Lower leg skin (tissue), 3 donors: Measurements from ENCODE around the gene RPP30.

ENCODE experiments used
- POLR2A ChIP-seq, 2 donors: fragments of 450-650 bp; IDR thresholded peaks; one replicate each; pipeline ENCODE4 v1.6.1; 2016 to 2017; ENCODE audit warnings: antibody characterized with exemption in 2 of 2, mild to moderate bottlenecking in 1 of 2, moderate library complexity in 1 of 2
- TF ChIP-seq, protein P1 (sequence below), 3 donors: fragments of 450-650 bp; IDR thresholded peaks; one replicate each; pipeline ENCODE4 v1.5.1; 2016; ENCODE audit warnings: antibody characterized with exemption in 3 of 3, mild to moderate bottlenecking in 3 of 3, moderate library complexity in 2 of 3

DNA sequence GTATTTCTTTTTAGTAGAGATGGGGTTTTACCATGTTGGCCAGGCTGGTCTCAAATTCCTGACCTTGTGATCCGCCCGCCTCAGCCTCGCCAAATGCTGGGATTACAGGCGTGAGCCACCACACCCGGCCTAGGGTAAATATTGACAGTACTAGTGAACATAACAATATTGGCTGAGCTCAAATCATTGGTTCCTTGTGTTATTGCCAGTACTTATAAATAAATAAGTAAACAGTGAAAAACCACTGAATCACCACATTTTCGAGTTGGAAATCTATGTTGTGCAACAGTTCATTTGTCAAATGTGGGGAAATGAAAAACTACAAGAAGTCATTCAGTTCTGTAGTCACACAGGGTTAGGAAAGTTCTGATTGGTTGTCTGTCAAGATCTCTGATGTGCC lies 15.8 kb downstream of the RPP30 start:
- TF ChIP-seq, protein P1, sequence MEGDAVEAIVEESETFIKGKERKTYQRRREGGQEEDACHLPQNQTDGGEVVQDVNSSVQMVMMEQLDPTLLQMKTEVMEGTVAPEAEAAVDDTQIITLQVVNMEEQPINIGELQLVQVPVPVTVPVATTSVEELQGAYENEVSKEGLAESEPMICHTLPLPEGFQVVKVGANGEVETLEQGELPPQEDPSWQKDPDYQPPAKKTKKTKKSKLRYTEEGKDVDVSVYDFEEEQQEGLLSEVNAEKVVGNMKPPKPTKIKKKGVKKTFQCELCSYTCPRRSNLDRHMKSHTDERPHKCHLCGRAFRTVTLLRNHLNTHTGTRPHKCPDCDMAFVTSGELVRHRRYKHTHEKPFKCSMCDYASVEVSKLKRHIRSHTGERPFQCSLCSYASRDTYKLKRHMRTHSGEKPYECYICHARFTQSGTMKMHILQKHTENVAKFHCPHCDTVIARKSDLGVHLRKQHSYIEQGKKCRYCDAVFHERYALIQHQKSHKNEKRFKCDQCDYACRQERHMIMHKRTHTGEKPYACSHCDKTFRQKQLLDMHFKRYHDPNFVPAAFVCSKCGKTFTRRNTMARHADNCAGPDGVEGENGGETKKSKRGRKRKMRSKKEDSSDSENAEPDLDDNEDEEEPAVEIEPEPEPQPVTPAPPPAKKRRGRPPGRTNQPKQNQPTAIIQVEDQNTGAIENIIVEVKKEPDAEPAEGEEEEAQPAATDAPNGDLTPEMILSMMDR (IDR thresholded peaks at IDR 0.05) = no peak
- no peak for TF ChIP-seq POLR2A (IDR thresholded peaks at IDR 0.05)
